HG03575 (cell line): ENCODE results near the gene PGAM1.

Source experiments
- ATAC-seq: cut with Tn5 transposase; IDR thresholded peaks from one replicate; pipeline ENCODE4 v1.9.1; 2021; ENCODE audit not compliant: unreplicated experiment, insufficient number of reproducible peaks, low FRiP score; ENCODE audit errors: extremely low read depth

PGAM1 gene

GRCh38 chr10:97425964-97426775 lies at the start of gene PGAM1:
Gene PGAM1 (plus strand): TSS chr10:97426191. CDS start chr10:97426308, 117 bp downstream.
- peak; percentile 53 for ATAC-seq

- no peak for ATAC-seq
Measured at GRCh38 chr10:97376413-97376812, 49.6 kb upstream of the PGAM1 start.

- no peak for ATAC-seq
Measured at GRCh38 chr10:97378933-97379921, 46.8 kb upstream of the PGAM1 start.

DNA sequence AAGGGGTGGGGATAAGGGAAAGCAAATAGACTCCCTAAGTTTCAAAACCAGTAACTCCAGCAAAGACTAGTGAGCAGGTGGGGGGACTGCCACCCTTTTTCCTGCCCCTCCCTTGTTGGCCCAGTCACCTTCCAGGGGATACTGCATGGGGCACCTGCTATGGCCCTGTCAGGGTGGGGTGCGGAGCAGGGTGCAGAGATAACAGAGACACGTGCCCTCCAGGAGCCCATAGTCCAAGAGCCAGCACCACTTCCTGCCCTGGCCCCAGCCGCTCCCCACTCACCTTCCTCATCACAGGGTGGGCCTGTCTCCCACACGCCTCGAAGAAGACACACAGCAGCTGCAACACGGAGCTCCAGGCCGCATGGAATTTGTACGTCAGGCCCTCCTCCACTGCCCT lies 45.5 kb upstream of the PGAM1 start:
- no peak for ATAC-seq

GRCh38 chr10:97381626-97382025 lies 44.4 kb upstream of the PGAM1 start:
- no peak for ATAC-seq

DNA sequence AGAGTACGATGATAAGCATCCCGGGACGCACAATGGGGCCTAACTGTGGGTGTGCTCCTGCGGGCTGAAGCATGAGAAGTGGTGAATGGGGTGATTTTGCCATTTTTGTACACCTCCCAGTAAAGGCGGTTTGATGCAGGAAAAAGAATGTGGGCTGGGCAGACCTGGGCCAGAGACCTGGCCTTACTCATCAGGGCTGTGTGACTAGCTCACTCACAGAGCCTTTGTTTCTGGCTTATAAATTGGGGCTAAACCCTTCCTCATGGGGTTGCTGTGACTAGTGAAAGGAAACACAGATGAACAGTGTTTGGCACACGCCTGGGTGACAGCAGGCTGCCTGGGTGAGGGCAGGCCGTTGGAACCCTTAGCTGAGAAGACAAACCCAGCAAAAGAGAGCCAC lies 42.8 kb upstream of the PGAM1 start:
- ATAC-seq: no peak

DNA sequence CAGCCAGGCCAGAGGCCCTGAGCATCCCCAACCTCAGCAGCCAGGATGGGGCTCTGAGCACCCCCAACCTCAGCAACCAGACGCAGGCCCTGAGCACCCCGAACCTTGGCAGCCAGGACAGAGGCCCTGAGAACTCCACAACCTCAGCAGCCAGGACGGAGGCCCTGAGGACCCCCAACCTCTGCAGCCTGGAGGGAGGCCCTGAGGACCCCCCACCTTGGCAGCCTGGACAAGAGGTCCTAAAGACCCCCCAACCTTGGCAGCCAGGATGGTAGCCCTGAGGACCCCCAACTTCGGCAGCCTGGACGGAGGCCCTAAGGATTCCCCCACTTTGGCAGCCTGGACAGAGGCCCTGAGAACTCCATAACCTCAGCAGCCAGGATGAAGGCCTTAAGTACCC lies 41.8 kb upstream of the PGAM1 start:
- ATAC-seq: no peak

GRCh38 chr10:97384641-97385040 lies 41.4 kb upstream of the PGAM1 start:
- ATAC-seq: no peak

- no peak for ATAC-seq
Measured at GRCh38 chr10:97385565-97385964, 40.4 kb upstream of the PGAM1 start.

- no peak for ATAC-seq
Measured at GRCh38 chr10:97388152-97388551, 37.8 kb upstream of the PGAM1 start.

DNA sequence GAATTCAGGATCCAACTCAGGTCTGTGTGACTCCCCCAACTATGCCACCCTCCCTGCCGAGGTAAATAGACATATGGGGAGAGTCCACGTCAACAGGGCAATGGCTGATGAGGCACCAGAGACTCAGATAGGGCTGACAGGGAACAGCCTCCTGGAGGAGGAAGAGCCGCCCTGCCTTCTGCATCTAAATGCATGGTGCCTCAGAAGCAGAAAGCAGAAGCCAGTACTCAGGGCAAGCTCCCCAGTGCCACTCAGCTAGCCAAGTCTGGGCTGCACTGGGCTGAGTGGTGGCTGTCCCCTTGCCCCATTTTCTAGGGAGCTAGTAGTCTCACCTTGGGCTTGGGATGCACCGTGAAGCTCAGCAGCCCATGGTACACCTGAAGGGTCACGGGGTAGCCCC lies 35.9 kb upstream of the PGAM1 start:
- no peak for ATAC-seq

DNA sequence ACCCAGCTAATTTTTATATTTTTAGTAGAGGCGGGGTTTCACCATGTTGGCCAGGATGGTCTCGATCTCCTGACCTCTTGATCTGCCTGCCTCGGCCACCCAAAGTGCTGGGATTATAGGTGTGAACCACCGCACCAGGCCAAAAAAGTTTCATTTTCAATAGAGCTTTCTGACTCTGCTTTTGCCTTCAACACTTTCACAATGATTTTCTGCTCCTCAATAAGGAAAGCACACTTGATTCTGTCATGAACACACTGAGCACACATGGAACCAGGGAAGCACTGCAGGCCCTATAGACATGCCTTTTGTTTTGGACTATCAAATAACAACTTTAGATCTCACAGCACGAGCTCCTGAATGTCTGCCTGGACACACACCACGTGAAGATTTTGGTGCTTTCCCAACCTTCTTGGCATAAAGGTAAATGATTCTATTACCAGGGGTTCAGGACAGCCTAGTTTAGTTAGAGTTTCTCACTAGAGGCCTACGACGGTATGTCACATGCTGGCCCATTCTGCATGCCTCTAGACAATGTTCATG lies 32.9 kb upstream of the PGAM1 start:
- no peak for ATAC-seq

GRCh38 chr10:97396056-97396455 lies 29.9 kb upstream of the PGAM1 start:
- ATAC-seq: no peak

DNA sequence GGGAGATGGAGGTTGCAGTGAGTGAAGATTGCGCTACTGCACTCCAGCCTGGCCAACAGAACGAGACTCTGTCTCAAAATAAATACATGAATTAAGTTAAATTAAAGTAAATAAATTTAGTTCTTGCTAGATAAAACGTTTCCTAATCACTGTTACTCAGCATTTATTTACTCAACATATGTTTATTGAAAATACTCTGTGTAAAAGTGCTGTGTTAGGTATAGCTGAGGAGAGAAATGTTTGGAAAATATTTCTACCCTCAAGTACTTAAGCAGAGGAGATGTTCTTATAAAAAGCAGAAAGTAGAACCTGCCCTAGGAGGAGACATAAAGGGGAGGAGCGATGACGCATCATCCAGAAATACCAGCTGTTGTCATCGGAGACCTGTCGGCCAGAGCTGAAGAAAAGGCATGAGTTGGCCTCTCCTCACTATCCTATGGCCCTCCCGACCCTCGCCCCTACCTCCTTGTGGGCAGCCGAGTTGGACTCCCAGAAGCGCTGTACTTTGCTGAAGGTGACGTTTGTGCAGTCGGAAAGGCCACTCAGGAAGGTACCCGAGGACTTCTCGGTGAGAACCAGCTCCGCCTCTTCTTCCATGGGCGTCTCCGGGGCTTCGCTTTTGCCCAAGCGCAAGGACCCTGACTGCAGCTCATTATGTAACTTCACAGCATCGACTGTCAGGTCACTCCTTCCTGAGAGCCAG lies 26.0 kb upstream of the PGAM1 start:
- no peak for ATAC-seq

GRCh38 chr10:97400665-97401454 lies 25.1 kb upstream of the PGAM1 start, which contains the start of gene RRP12:
Gene RRP12 (minus strand): TSS chr10:97401340. CDS start chr10:97401231, 109 bp downstream.
- peak; percentile 69 for ATAC-seq

DNA sequence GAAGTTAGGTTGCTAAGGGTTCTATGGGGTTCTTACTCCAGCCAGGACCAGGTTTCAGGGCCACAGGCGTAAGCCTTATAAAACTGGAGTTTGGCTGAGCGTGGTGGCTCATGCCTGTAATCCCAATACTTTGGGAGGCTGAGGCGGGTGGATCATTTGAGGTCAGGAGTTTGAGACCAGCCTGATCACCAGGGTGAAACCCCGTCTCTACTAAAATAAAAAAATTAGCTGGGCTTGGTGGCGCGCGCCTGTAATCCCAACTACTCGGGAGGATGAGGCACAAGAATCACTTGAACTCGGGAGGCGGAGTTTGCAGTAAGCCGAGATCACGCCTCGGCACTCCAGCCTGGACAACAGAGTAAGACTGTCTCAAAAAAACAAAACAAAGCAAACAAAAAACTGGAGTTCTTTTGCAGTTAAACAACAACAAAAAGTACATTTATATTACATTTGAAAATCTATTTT lies 24.5 kb upstream of the PGAM1 start:
- ATAC-seq: no peak

DNA sequence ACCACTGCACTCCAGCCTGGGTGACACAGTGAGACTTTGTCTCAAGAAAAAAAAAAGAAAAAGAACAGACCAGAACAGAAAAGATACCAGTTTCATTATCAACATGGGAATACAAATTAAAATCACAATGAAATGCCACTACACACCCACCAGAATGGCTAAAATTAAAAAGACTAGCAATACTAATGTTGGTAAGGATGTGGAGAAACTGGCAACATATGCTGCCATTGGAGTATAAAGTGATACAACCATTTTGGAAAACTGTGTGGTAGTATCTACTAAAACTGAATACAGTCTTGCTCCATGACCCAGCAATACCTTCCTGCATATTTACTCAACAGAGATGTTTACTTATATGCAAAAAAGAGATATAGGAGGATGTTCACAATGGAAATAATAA lies 21.9 kb upstream of the PGAM1 start:
- no peak for ATAC-seq

DNA sequence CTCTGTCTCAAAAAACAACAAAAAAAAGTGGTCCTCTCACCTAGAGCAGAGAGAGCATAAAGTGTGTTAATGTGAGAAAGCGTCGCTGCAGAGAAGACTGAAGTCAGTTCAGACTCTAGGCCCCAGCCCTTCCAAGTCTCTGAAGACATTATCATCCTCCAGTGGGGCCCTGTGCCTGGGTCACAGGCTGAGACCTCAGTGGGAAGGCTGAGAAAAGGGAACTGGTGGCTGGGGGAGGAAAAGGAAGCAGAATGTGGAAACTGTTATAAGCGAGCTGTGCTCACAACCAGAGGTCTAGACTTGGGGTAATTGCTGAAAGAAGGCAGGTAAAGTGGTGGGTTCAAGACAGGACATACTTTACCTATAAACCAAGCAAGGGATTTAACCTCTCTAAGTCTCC lies 19.9 kb upstream of the PGAM1 start:
- no peak for ATAC-seq
